NCI-H146 treated with DMSO at 0.1 percent for 48 hours (cell line): ENCODE results near the gene ARL5A.
A peak's percentile ranks its signal among the peaks of the same experiment; 100 is the strongest.
"Not testable (repeated sequence)": the region's sequence is repeated elsewhere in the genome, so short reads cannot be mapped to it uniquely, and the experiment has no call there.

Source experiments
- DNase-seq: peaks from one replicate; lab custom pipeline; 2025; ENCODE audit not compliant: unreplicated experiment; lab: John Stamatoyannopoulos, UW

ARL5A gene

GRCh38 chr2:151828143-151828889 is at the start of gene ARL5A:
Gene ARL5A (minus strand): TSS chr2:151828421. CDS start chr2:151828176, 245 bp downstream.
- DNase-seq = peak; percentile 68

GRCh38 chr2:151875631-151876030 is 47.4 kb upstream of the ARL5A start:
- DNase-seq = not testable (repeated sequence)

- DNase-seq = no peak
Observed at GRCh38 chr2:151872463-151872862, 44.2 kb upstream of the ARL5A start.

- DNase-seq = no peak
Observed at GRCh38 chr2:151869291-151869690, 41.1 kb upstream of the ARL5A start.

- DNase-seq = no peak
Observed at GRCh38 chr2:151862700-151863099, 34.5 kb upstream of the ARL5A start.

- no peak for DNase-seq
Observed at GRCh38 chr2:151861174-151861573, 33.0 kb upstream of the ARL5A start.

GRCh38 chr2:151860613-151861146 is 32.5 kb upstream of the ARL5A start:
- no peak for DNase-seq

GRCh38 chr2:151860210-151860609 is 32.0 kb upstream of the ARL5A start:
- no peak for DNase-seq

- no peak for DNase-seq
Observed at GRCh38 chr2:151857650-151858049, 29.4 kb upstream of the ARL5A start.

- DNase-seq = no peak
Observed at GRCh38 chr2:151855111-151855510, 26.9 kb upstream of the ARL5A start.

GRCh38 chr2:151853070-151853758 is 25.0 kb upstream of the ARL5A start:
- no peak for DNase-seq

- no peak for DNase-seq
Observed at GRCh38 chr2:151852260-151853069, 24.2 kb upstream of the ARL5A start.

GRCh38 chr2:151851761-151852160 is 23.5 kb upstream of the ARL5A start:
- DNase-seq = no peak

GRCh38 chr2:151849413-151850010 is 21.3 kb upstream of the ARL5A start:
- DNase-seq = no peak

GRCh38 chr2:151845884-151846283 is 17.7 kb upstream of the ARL5A start:
- DNase-seq = no peak

GRCh38 chr2:151845481-151845880 is 17.3 kb upstream of the ARL5A start:
- DNase-seq = no peak

- DNase-seq = no peak
Observed at GRCh38 chr2:151844211-151844896, 16.1 kb upstream of the ARL5A start.

GRCh38 chr2:151843691-151844061 is 15.5 kb upstream of the ARL5A start:
- DNase-seq = no peak

- DNase-seq = no peak
Observed at GRCh38 chr2:151842830-151843690, 14.8 kb upstream of the ARL5A start.

GRCh38 chr2:151841047-151841424 is 12.8 kb upstream of the ARL5A start:
- DNase-seq = no peak
